ENCODE results near the gene CARM1. TPM values are rescaled to one million over a fixed set of nuclear protein-coding genes. Genes with fewer than 3 reads are reported as not detected.

Gene CARM1
- total and polyA plus RNA-seq, 2 experiments from 2014 or later, result 43.3 to 118 TPM

GRCh38 chr19:10919352-10920287 is 48.3 kb downstream of the CARM1 start:
- Histone ChIP-seq H3K9me2 (ENCODE audit: insufficient read depth) (no peaks in the 10 kb centered on the region), H4K20me1 (replicated peaks; ENCODE audit: insufficient read depth) (no peaks in the 10 kb centered on the region), H3K27me3 (ENCODE audit: insufficient read depth) (no peaks in the 10 kb centered on the region), H3K36me3 (ENCODE audit: insufficient read depth) (no peaks in the 10 kb centered on the region; the same call in 1 of the 2 replicates), H3K4me2 (no peak overlapping the region), H2AFZ (no peak overlapping the region), H3K27ac (ENCODE audit: low read depth) (no peak overlapping the region), H3K79me2 (replicated peaks; ENCODE audit: insufficient read depth) (no peaks in the 10 kb centered on the region), H3F3A (replicated peaks; ENCODE audit: low read depth) (peaks cover 13% of the 10 kb centered on the region; the same call in 1 of the 2 replicates), H3K4me1 (ENCODE audit: insufficient read depth) (no peaks in the 10 kb centered on the region), H3K4me3 (no peak overlapping the region)
- Mint-ChIP-seq H3K4me1 (no peaks in the 10 kb centered on the region; the same call in 2 of the 3 replicates), H3K9me3 (no peaks in the 10 kb centered on the region), H3K27me3 (ENCODE audit: insufficient read depth, low read depth, poor library complexity) (peaks cover 20% of the 10 kb centered on the region), H3K36me3 (ENCODE audit: low read depth) (peaks cover 46% of the 10 kb centered on the region), H3K27ac (no peak overlapping the region), H3K4me3 (no peak overlapping the region)
- DNase-seq (ENCODE audit: low spot score) (no peak), ATAC-seq (no peak)
- TF ChIP-seq ZNF462 (CRISPR knock-in tag; IDR thresholded peaks at IDR 0.05), result no peak

- Histone ChIP-seq H3K36me3 (ENCODE audit: insufficient read depth) (no peaks in the 10 kb centered on the region), H4K20me1 (replicated peaks; ENCODE audit: insufficient read depth) (no peaks in the 10 kb centered on the region), H3K4me2 (no peak overlapping the region), H2AFZ (no peak overlapping the region), H3K27me3 (ENCODE audit: insufficient read depth) (no peaks in the 10 kb centered on the region), H3F3A (replicated peaks; ENCODE audit: low read depth) (peaks cover 13% of the 10 kb centered on the region; the same call in 1 of the 2 replicates), H3K4me1 (ENCODE audit: insufficient read depth) (no peaks in the 10 kb centered on the region), H3K4me3 (no peak overlapping the region), H3K79me2 (replicated peaks; ENCODE audit: insufficient read depth) (no peaks in the 10 kb centered on the region), H3K9me2 (ENCODE audit: insufficient read depth) (no peaks in the 10 kb centered on the region), H3K27ac (ENCODE audit: low read depth) (no peak overlapping the region)
- Mint-ChIP-seq H3K4me1 (no peaks in the 10 kb centered on the region; the same call in 2 of the 3 replicates), H3K27ac (no peak overlapping the region), H3K36me3 (ENCODE audit: low read depth) (peaks cover 49% of the 10 kb centered on the region), H3K4me3 (no peak overlapping the region), H3K27me3 (ENCODE audit: insufficient read depth, low read depth, poor library complexity) (peaks cover 24% of the 10 kb centered on the region), H3K9me3 (no peaks in the 10 kb centered on the region)
- DNase-seq (ENCODE audit: low spot score), result no peak
- ATAC-seq, result no peak
- TF ChIP-seq EZH2phosphoT487 (IDR thresholded peaks at IDR 0.05; ENCODE audit: unreplicated experiment), result no peak
- TF ChIP-seq POLR2AphosphoS5 (IDR thresholded peaks at IDR 0.05; ENCODE audit: low read depth), result no peak
- TF ChIP-seq ZNF462 (CRISPR knock-in tag; IDR thresholded peaks at IDR 0.05), result no peak
- TF ChIP-seq STAT1 (IDR thresholded peaks at IDR 0.05; ENCODE audit: unreplicated experiment), result no peak
Observed at GRCh38 chr19:10920288-10920655, 48.9 kb downstream of the CARM1 start.
